ENCODE data around the gene INTS6. TPM values are rescaled to one million over a fixed set of nuclear protein-coding genes. Genes with fewer than 3 reads are reported as not detected.

Gene INTS6
- total RNA-seq, 3 donors from 2014 or later (not counting 1 experiment from before 2014, with no cell fraction given), result 89.2 to 142 (median 110) TPM

- TF ChIP-seq, protein P1, sequence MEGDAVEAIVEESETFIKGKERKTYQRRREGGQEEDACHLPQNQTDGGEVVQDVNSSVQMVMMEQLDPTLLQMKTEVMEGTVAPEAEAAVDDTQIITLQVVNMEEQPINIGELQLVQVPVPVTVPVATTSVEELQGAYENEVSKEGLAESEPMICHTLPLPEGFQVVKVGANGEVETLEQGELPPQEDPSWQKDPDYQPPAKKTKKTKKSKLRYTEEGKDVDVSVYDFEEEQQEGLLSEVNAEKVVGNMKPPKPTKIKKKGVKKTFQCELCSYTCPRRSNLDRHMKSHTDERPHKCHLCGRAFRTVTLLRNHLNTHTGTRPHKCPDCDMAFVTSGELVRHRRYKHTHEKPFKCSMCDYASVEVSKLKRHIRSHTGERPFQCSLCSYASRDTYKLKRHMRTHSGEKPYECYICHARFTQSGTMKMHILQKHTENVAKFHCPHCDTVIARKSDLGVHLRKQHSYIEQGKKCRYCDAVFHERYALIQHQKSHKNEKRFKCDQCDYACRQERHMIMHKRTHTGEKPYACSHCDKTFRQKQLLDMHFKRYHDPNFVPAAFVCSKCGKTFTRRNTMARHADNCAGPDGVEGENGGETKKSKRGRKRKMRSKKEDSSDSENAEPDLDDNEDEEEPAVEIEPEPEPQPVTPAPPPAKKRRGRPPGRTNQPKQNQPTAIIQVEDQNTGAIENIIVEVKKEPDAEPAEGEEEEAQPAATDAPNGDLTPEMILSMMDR (IDR thresholded peaks at IDR 0.05), result no peak
Observed at GRCh38 chr13:51370116-51370515, 82.7 kb downstream of the INTS6 start.

GRCh38 chr13:51364404-51365008 is 88.3 kb downstream of the INTS6 start:
- no peaks in the 10 kb centered on the region for H3K27me3 ChIP-seq (ENCODE audit: control insufficient read depth, insufficient read depth, low read length)
- no peak overlapping the region for H3K4me3 ChIP-seq (ENCODE audit: low read length)
- H3K27ac ChIP-seq (ENCODE audit: low read length), result no peak overlapping the region
- peak overlapping the region in 1 of 2 donors; percentile 33 for H3K27ac Mint-ChIP-seq
- ATAC-seq, result no peak
- peaks cover 61% of the 10 kb centered on the region for H3K36me3 ChIP-seq (ENCODE audit: control insufficient read depth, insufficient read depth, low read length)
- DNase-seq, result no peak
- intact Hi-C loops (cut with micrococcal nuclease), result no loop called here
- H3K4me1 Mint-ChIP-seq, result no peaks in the 10 kb centered on the region
- H3K9me3 Mint-ChIP-seq, result no peaks in the 10 kb centered on the region
- WGBS (ENCODE audit: insufficient coverage), result 60% methylated on average over 1 of the region's 3 CpGs
- no peaks in the 10 kb centered on the region for H3K27me3 Mint-ChIP-seq (ENCODE audit: low read depth in 2 of 2)
- no peaks in the 10 kb centered on the region for H3K9me3 ChIP-seq (ENCODE audit: control insufficient read depth, insufficient read depth, low read length)
- no peaks in the 10 kb centered on the region for H3K4me1 ChIP-seq (ENCODE audit: control insufficient read depth, insufficient read depth, low read length)
- TF ChIP-seq, protein P1 (IDR thresholded peaks at IDR 0.05), result no peak
- H3K36me3 Mint-ChIP-seq, result peaks cover 7% of the 10 kb centered on the region
- no peak overlapping the region for H3K4me3 Mint-ChIP-seq

More at GRCh38 chr13:51370116-51370515, 82.7 kb downstream of the INTS6 start:
- Histone ChIP-seq H3K27me3 (ENCODE audit: control insufficient read depth, insufficient read depth, low read length) (no peaks in the 10 kb centered on the region), H3K36me3 (ENCODE audit: control insufficient read depth, insufficient read depth, low read length) (peaks cover 79% of the 10 kb centered on the region), H3K9me3 (ENCODE audit: control insufficient read depth, insufficient read depth, low read length) (no peaks in the 10 kb centered on the region), H3K4me3 (ENCODE audit: low read length) (no peak overlapping the region), H3K27ac (ENCODE audit: low read length) (no peak overlapping the region), H3K4me1 (ENCODE audit: control insufficient read depth, insufficient read depth, low read length) (no peaks in the 10 kb centered on the region)
- peak overlapping the region in 1 of 2 donors; percentile 3 for H3K27ac Mint-ChIP-seq
- H3K4me3 Mint-ChIP-seq, result no peak overlapping the region
- intact Hi-C loops (cut with micrococcal nuclease), result no loop called here
- H3K36me3 Mint-ChIP-seq, result peaks cover 7% of the 10 kb centered on the region
- H3K4me1 Mint-ChIP-seq, result no peaks in the 10 kb centered on the region
- WGBS (ENCODE audit: insufficient coverage), result 94% methylated on average over 2 of the region's 2 CpGs
- no peaks in the 10 kb centered on the region for H3K27me3 Mint-ChIP-seq (ENCODE audit: low read depth in 2 of 2)
- ATAC-seq (no peak), DNase-seq (no peak)
- no peaks in the 10 kb centered on the region for H3K9me3 Mint-ChIP-seq

DNA sequence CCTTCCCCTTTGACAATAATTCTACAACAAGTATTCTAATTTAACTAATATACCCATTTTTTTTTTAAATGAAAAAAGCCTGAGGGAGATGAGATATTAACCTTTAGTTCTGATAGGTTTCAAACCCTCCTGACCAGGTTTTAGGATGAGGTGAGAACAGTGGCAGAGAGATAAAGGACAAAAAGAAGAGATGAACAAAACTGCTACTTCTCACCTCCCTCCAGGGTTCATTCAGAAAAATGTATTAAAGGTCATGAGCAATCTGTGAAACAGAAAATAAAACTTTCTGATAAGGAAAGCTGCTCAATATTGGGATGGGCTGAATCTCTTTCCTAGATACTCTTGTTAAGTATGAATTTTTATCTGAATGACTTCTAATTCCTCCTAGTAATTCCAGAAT is 89.2 kb downstream of the INTS6 start:
- intact Hi-C loops (cut with micrococcal nuclease), result no loop called here
- no peak overlapping the region for H3K4me3 Mint-ChIP-seq
- Histone ChIP-seq H3K4me1 (ENCODE audit: control insufficient read depth, insufficient read depth, low read length) (no peaks in the 10 kb centered on the region), H3K27ac (ENCODE audit: low read length) (no peak overlapping the region), H3K9me3 (ENCODE audit: control insufficient read depth, insufficient read depth, low read length) (no peaks in the 10 kb centered on the region), H3K36me3 (ENCODE audit: control insufficient read depth, insufficient read depth, low read length) (peaks cover 55% of the 10 kb centered on the region), H3K27me3 (ENCODE audit: control insufficient read depth, insufficient read depth, low read length) (no peaks in the 10 kb centered on the region), H3K4me3 (ENCODE audit: low read length) (no peak overlapping the region)
- H3K36me3 Mint-ChIP-seq, result peaks cover 2% of the 10 kb centered on the region
- no peaks in the 10 kb centered on the region for H3K27me3 Mint-ChIP-seq (ENCODE audit: low read depth in 2 of 2)
- no peak for DNase-seq
- no peaks in the 10 kb centered on the region for H3K9me3 Mint-ChIP-seq
- no peak for ATAC-seq
- H3K4me1 Mint-ChIP-seq, result no peaks in the 10 kb centered on the region
- TF ChIP-seq, protein P1 (IDR thresholded peaks at IDR 0.05), result no peak
- peak overlapping the region; percentile 38 to 47 for H3K27ac Mint-ChIP-seq

DNA sequence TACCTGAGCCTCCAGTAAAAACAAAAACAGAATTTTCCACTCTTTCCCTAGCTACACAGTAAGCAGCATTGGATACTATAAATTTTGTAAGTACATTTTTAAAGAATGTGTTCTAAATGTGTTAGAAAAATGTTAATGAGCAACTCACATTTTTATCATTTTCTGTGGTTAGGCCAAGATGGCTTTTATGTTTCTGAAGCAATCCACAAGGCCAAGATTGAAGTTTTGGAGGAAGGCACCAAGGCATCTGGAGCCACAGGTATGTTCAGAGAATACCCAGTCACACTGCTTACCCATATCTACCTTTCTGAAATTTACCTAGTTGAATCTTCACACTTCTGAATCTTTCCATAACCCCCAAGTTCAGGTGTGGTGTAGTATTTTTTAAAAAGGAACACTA is 91.7 kb downstream of the INTS6 start:
- Mint-ChIP-seq H3K27me3 (ENCODE audit: low read depth in 2 of 2) (no peaks in the 10 kb centered on the region), H3K9me3 (no peaks in the 10 kb centered on the region), H3K36me3 (no peaks in the 10 kb centered on the region), H3K4me1 (peaks cover 9 to 16% of the 10 kb centered on the region in 2 donors), H3K4me3 (no peak overlapping the region), H3K27ac (no peak overlapping the region)
- no peak for DNase-seq
- intact Hi-C loops (cut with micrococcal nuclease), result no loop called here
- H3K27me3 ChIP-seq (ENCODE audit: control insufficient read depth, insufficient read depth, low read length), result no peaks in the 10 kb centered on the region
- H3K4me3 ChIP-seq (ENCODE audit: low read length), result no peak overlapping the region
- no peak for ATAC-seq
- TF ChIP-seq, protein P1 (IDR thresholded peaks at IDR 0.05), result no peak
- no peaks in the 10 kb centered on the region for H3K4me1 ChIP-seq (ENCODE audit: control insufficient read depth, insufficient read depth, low read length)
- H3K9me3 ChIP-seq (ENCODE audit: control insufficient read depth, insufficient read depth, low read length), result no peaks in the 10 kb centered on the region
- no peak overlapping the region for H3K27ac ChIP-seq (ENCODE audit: low read length)
- H3K36me3 ChIP-seq (ENCODE audit: control insufficient read depth, insufficient read depth, low read length), result peaks cover 33% of the 10 kb centered on the region
